IMR-90 (cell line): ENCODE data around the gene USO1. TPM values are rescaled to one million over a fixed set of nuclear protein-coding genes. Genes with fewer than 3 reads are reported as not detected.

Source experiments
- ATAC-seq: fragments of 200-7000 bp; cut with Tn5 transposase; 2 replicates; pipeline ENCODE4 v1.9.1; 2020; ENCODE audit warnings: low read depth, mild to moderate bottlenecking, moderate library complexity
- BruUV-seq: library from RNA; stranded (reverse); fragments of 400-500 nt; replicated peaks from 2 replicates; lab custom pipeline; 2021; lab: Mats Ljungman, UMichigan
- CTCF ChIA-PET: fragments of 300-600 bp; formaldehyde crosslinking; extraction: SDS; loops from one replicate; lab custom pipeline; 2021; ENCODE audit warnings: antibody characterized with exemption; lab: Yijun Ruan, JAX
- POLR2A ChIA-PET: fragments of 300-600 bp; sonication (Branson Sonifier 250); formaldehyde crosslinking; loops from one replicate; lab custom pipeline; 2022; ENCODE audit warnings: antibody characterized with exemption; ENCODE audit not compliant: unreplicated experiment; lab: Charles Lee
- DNase-seq: peaks from one replicate; pipeline ENCODE4 v3.0.0; 2013
- H2AFZ ChIP-seq: replicated peaks from 2 replicates; pipeline ENCODE3; 2013; ENCODE audit warnings: low read length, mild to moderate bottlenecking; ENCODE audit not compliant: poor library complexity
- H2AK5ac ChIP-seq: 2 replicates; pipeline ENCODE4 v1.6.1; 2013; ENCODE audit warnings: low read depth, low read length, inconsistent platforms
- H2AK9ac ChIP-seq: replicated peaks from 2 replicates; pipeline ENCODE3; 2013; ENCODE audit warnings: mild to moderate bottlenecking, low read depth, low read length, moderate library complexity; ENCODE audit not compliant: poor library complexity
- H2BK120ac ChIP-seq: 2 replicates; pipeline ENCODE4 v1.6.1; 2013; ENCODE audit warnings: low read depth, low read length, inconsistent platforms
- H2BK15ac ChIP-seq: 3 replicates; pipeline ENCODE4 v1.6.1; 2013; ENCODE audit warnings: low read depth, low read length, inconsistent platforms
- H2BK20ac ChIP-seq: 2 replicates; pipeline ENCODE4 v1.6.1; 2013; ENCODE audit warnings: low read depth, mild to moderate bottlenecking, inconsistent platforms, low read length, moderate library complexity
- H2BK5ac ChIP-seq: 2 replicates; pipeline ENCODE4 v1.6.1; 2013; ENCODE audit warnings: mild to moderate bottlenecking, low read depth, low read length, inconsistent platforms; ENCODE audit not compliant: poor library complexity, severe bottlenecking
- H3K14ac ChIP-seq: replicated peaks from 2 replicates; pipeline ENCODE4 v1.6.1; 2013; ENCODE audit warnings: low read depth, low read length, inconsistent platforms
- H3K18ac ChIP-seq: 2 replicates; pipeline ENCODE4 v1.6.1; 2013; ENCODE audit warnings: low read depth, low read length, control low read depth
- H3K23ac ChIP-seq: 2 replicates; pipeline ENCODE4 v1.6.1; 2013; ENCODE audit warnings: low read depth, low read length, inconsistent platforms
- H3K27ac ChIP-seq: 2 replicates; pipeline ENCODE4 v1.5.1; 2013; ENCODE audit warnings: mild to moderate bottlenecking, control low read depth, low read length; ENCODE audit not compliant: insufficient read depth
- H3K27me3 ChIP-seq: 2 replicates; pipeline ENCODE4 v1.6.1; 2013; ENCODE audit warnings: low read length; ENCODE audit not compliant: control insufficient read depth, insufficient read depth
- H3K36me3 ChIP-seq: 2 replicates; pipeline ENCODE4 v1.6.1; 2013; ENCODE audit warnings: low read length, mixed read lengths; ENCODE audit not compliant: control insufficient read depth, insufficient read depth
- H3K4ac ChIP-seq: 2 replicates; pipeline ENCODE4 v1.6.1; 2013; ENCODE audit warnings: low read depth, low read length, inconsistent platforms
- H3K4me1 ChIP-seq: 2 replicates; pipeline ENCODE4 v1.6.1; 2013; ENCODE audit warnings: low read length, mixed read lengths; ENCODE audit not compliant: control insufficient read depth, insufficient read depth
- H3K4me2 ChIP-seq: 2 replicates; pipeline ENCODE4 v1.6.1; 2013; ENCODE audit warnings: low read depth, mild to moderate bottlenecking, control low read depth, low read length, moderate library complexity
- H3K4me3 ChIP-seq: 2 replicates; pipeline ENCODE4 v1.5.1; 2013; ENCODE audit warnings: low read depth, mild to moderate bottlenecking, control low read depth, low read length, moderate library complexity; ENCODE audit not compliant: insufficient read depth
- H3K56ac ChIP-seq: 2 replicates; pipeline ENCODE4 v1.6.1; 2013; ENCODE audit warnings: low read length, inconsistent platforms; ENCODE audit not compliant: insufficient read depth; ENCODE audit errors: extremely low read depth
- H3K79me1 ChIP-seq, 2 experiments: 2 replicates each; pipeline ENCODE4 v1.6.1; 2013; ENCODE audit warnings: low read length in 2 of 2, inconsistent platforms in 1 of 2, low read depth in 1 of 2
- H3K9ac ChIP-seq: 2 replicates; pipeline ENCODE4 v1.6.1; 2013; ENCODE audit warnings: low read depth, low read length, control low read depth
- H3K9me1 ChIP-seq: 2 replicates; pipeline ENCODE4 v1.6.1; 2013; ENCODE audit warnings: low read length, inconsistent platforms; ENCODE audit not compliant: insufficient read depth
- H3K9me3 ChIP-seq: 2 replicates; pipeline ENCODE4 v1.6.1; 2013; ENCODE audit warnings: low read length; ENCODE audit not compliant: control insufficient read depth, insufficient read depth
- H4K20me1 ChIP-seq: 2 replicates; pipeline ENCODE4 v1.6.1; 2013; ENCODE audit warnings: low read length, inconsistent platforms; ENCODE audit not compliant: insufficient read depth
- H4K5ac ChIP-seq: 2 replicates; pipeline ENCODE4 v1.6.1; 2013; ENCODE audit warnings: mild to moderate bottlenecking, low read depth, low read length, control low read depth
- H4K8ac ChIP-seq, 2 experiments: 2 replicates each; pipeline ENCODE4 v1.6.1; 2013; ENCODE audit warnings: low read depth in 2 of 2, low read length in 2 of 2, control low read depth in 1 of 2, inconsistent platforms in 1 of 2
- H4K91ac ChIP-seq: 2 replicates; pipeline ENCODE4 v1.6.1; 2013; ENCODE audit warnings: low read depth, low read length, inconsistent platforms; ENCODE audit not compliant: insufficient read depth
- CEBPB ChIP-seq: IDR thresholded peaks from 2 replicates; pipeline ENCODE4 v1.6.1; 2012; ENCODE audit warnings: low read depth, low read length, improper control_type of control experiment
- CHD1 ChIP-seq: IDR thresholded peaks from 2 replicates; pipeline ENCODE4 v1.6.1; 2012; ENCODE audit warnings: low read depth, low read length, improper control_type of control experiment
- ELK1 ChIP-seq: fragments of 150-350 bp; IDR thresholded peaks from 2 replicates; pipeline ENCODE4 v1.6.1; 2016; ENCODE audit warnings: low read depth, mild to moderate bottlenecking, low read length, moderate library complexity, borderline replicate concordance
- MAFK ChIP-seq: IDR thresholded peaks from 2 replicates; pipeline ENCODE4 v1.6.1; 2012; ENCODE audit warnings: low read depth, low read length, improper control_type of control experiment
- MAZ ChIP-seq: IDR thresholded peaks from 2 replicates; pipeline ENCODE4 v1.6.1; 2012; ENCODE audit warnings: low read depth, mild to moderate bottlenecking, low read length, improper control_type of control experiment, moderate library complexity, borderline replicate concordance
- MXI1 ChIP-seq: IDR thresholded peaks from 2 replicates; pipeline ENCODE4 v1.6.1; 2012; ENCODE audit warnings: low read depth, mild to moderate bottlenecking, low read length, moderate library complexity, borderline replicate concordance
- RAD21 ChIP-seq: IDR thresholded peaks from 2 replicates; pipeline ENCODE4 v1.6.1; 2012; ENCODE audit warnings: low read length, improper control_type of control experiment
- WGBS, 2 experiments: methylation state at CpG; one replicate each; pipeline versions ENCODE4 v1.1.5 to v1.1.7; 2013; ENCODE audit warnings: missing lambda C conversion rate in 2 of 2; ENCODE audit not compliant: insufficient read length in 1 of 2; ENCODE audit errors: extremely low coverage in 2 of 2; 5-methylcytosine and 5-hydroxymethylcytosine counted together
- dilution Hi-C: fragments of 300-500 bp; cut with HindIII; formaldehyde crosslinking; loops from one replicate; pipeline ENCODE4 v1.14.3; 2018; ENCODE audit warnings: low sequenced_read_pairs; ENCODE audit not compliant: unreplicated experiment
- in situ Hi-C: fragments of 300-500 bp; cut with MboI; formaldehyde crosslinking; loops from 3 replicates; pipeline ENCODE4 v1.14.3; 2019; ENCODE audit warnings: low sequenced_read_pairs, inconsistent platforms, mixed read lengths
- intact Hi-C: fragments of 100-400 bp; cut with micrococcal nuclease; formaldehyde crosslinking; loops from 2 replicates; pipeline ENCODE4 v1.10.0; 2022
- polyA plus RNA-seq, 3 experiments: library from polyadenylated mRNA; depleted of rRNA; stranded (reverse); fragments of >200 nt; gene quantifications; 2 replicates each; pipeline ENCODE4 v1.2.3, GENCODE V29; 2012; ENCODE audit warnings: low replicate concordance in 1 of 3
- total RNA-seq: library from RNA; depleted of rRNA; stranded (reverse); fragments of >200 nt; gene quantifications from 2 replicates; pipeline ENCODE4 v1.2.3, GENCODE V29; 2012
- TF ChIP-seq, protein P1 (sequence below): fragments of 150-350 bp; IDR thresholded peaks from 2 replicates; pipeline ENCODE4 v1.6.1; 2017; ENCODE audit warnings: mild to moderate bottlenecking, antibody characterized with exemption, low read length, low read depth

The USO1 gene
- total and polyA plus RNA-seq, 2 of the 4 experiments (the other 2 are of a cell fraction) = 63.7 to 121 TPM

- TF ChIP-seq MXI1 (peak; percentile 26; the same call in 1 of the 2 replicates), CHD1 (no peak), MAFK (no peak), RAD21 (no peak), MAZ (no peak), CEBPB (peak; percentile 69; the same call in 1 of the 2 replicates), ELK1 (no peak)
- TF ChIP-seq, protein P1, sequence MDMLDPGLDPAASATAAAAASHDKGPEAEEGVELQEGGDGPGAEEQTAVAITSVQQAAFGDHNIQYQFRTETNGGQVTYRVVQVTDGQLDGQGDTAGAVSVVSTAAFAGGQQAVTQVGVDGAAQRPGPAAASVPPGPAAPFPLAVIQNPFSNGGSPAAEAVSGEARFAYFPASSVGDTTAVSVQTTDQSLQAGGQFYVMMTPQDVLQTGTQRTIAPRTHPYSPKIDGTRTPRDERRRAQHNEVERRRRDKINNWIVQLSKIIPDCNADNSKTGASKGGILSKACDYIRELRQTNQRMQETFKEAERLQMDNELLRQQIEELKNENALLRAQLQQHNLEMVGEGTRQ = no peak
- in situ Hi-C loops = no loop called here
- CTCF ChIA-PET = interaction anchor here (0.6 to 2.3 kb wide), 13 partner anchors 11 to 1918 kb away, joined by 3 to 10 read pairs (median 5); partner anchors contain the start of gene G3BP2
Measured at GRCh38 chr4:75723163-75724065, 963 bp upstream of the USO1 start.

More at GRCh38 chr4:75723163-75724065, 963 bp upstream of the USO1 start:
- intact Hi-C loops = loop anchor here (1.0 to 5.0 kb wide), 3 partner anchors 50 to 125 kb away; partner anchors contain the start of gene G3BP2
- Histone ChIP-seq H3K9ac (peak overlapping the region; percentile 89), H3K23ac (peak overlapping the region; percentile 39; the same call in 1 of the 2 replicates), H4K8ac (peak overlapping the region; percentile 14 to 21; a peak in 1 of 4 replicates), H2AK5ac (peak overlapping the region; percentile 50; the same call in 1 of the 2 replicates), H3K4ac (peak overlapping the region; percentile 16; the same call in 1 of the 2 replicates), H3K27ac (peak overlapping the region; percentile 87; the same call in 1 of the 2 replicates), H2BK5ac (peak overlapping the region; percentile 75), H3K18ac (no peak overlapping the region), H3K14ac (0 out of 2 replicates have a peak overlapping the region, but pooled peaks have one; percentile 14), H3K56ac (peak overlapping the region; percentile 90), H3K79me1 (peaks cover 0 to 42% of the 10 kb centered on the region in 2 experiments; a peak in 2 of 4 replicates), H2BK120ac (no peak overlapping the region), H3K9me1 (no peaks in the 10 kb centered on the region; the same call in 1 of the 2 replicates), H3K4me2 (peak overlapping the region; percentile 86), H3K4me1 (peaks cover 4% of the 10 kb centered on the region; the same call in 1 of the 2 replicates), H4K91ac (no peak overlapping the region; the same call in 1 of the 2 replicates), H3K9me3 (no peaks in the 10 kb centered on the region), H4K20me1 (peaks cover 16% of the 10 kb centered on the region; the same call in 1 of the 2 replicates), H2BK15ac (no peak overlapping the region; the same call in 2 of the 3 replicates), H3K36me3 (no peaks in the 10 kb centered on the region), H3K27me3 (no peaks in the 10 kb centered on the region), H2AK9ac (peak overlapping the region; percentile 6), H2BK20ac (no peak overlapping the region; the same call in 1 of the 2 replicates), H2AFZ (peak overlapping the region; percentile 91), H4K5ac (no peak overlapping the region), H3K4me3 (peak overlapping the region; percentile 64)
- BruUV-seq = TSS peak; percentile 86
- dilution Hi-C loops = no loop called here
- DNase-seq = peak; percentile 80
- no peak for ATAC-seq
- POLR2A ChIA-PET = interaction anchor here (0.6 to 0.9 kb wide), 4 partner anchors 42 to 73 kb away, joined by 3 to 7 read pairs (median 4); no protein-coding TSS in a partner anchor
- 0% methylated on average over 2 of the region's 6 CpGs; no CpG with 5 or more reads in 1 of the 2 experiments for whole genome bisulfite sequencing, 2 experiments
